LNCaP clone FGC (cell line): ENCODE measurements around the gene FGF14.

Experiments
- DNase-seq: peaks from one replicate; pipeline ENCODE4 v3.0.0-alpha.2; 2011; ENCODE audit warnings: low read depth
- H3K4me3 ChIP-seq: 2 replicates; pipeline ENCODE4 v1.5.1; 2011; ENCODE audit warnings: mild to moderate bottlenecking, low read depth, low read length, control low read depth
- CTCF ChIP-seq: IDR thresholded peaks from 2 replicates; pipeline ENCODE4 v1.5.1; 2012; ENCODE audit warnings: mild to moderate bottlenecking; ENCODE audit not compliant: control insufficient read depth, insufficient read depth; ENCODE audit errors: extremely low read depth

FGF14 gene

DNA sequence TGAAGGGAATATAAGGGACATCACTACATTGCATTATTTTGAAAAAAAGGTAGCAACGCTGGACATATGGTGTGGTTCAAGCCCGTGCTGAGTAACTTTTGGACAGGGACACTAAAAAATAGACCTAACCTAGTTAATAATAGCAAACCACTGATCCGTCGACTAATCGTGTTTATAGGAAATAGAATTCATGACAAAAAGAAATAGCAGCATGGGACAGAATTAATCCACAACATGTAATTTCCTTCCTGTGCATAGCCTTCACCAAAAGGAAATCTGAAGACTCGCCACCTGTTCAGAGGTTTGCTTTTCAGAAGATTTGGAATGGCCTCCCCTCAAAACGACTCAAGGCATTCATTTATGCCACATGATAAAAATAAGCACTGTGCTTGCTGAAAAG, 128.7 kb downstream of the FGF14 start:
- no peak for TF ChIP-seq CTCF
- DNase-seq: no peak
- no peak overlapping the region for H3K4me3 ChIP-seq

DNA sequence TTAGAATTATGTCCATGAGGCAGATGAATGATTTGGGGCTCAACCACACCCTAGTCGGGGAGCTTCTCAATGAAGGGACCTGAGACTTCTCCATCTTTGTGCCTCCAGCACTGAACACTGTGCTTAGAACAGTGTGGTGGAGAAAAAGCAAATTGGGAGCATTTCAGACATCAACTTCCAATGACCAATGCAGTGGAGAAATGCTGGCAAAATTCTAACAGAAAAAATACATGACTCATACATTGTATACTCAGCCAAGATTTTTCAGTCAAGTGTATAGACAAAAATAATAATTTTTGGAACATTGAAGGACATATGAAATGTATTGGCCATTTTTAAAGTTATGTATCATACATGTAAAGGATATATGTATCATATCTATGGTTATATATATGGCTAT, 134.7 kb downstream of the FGF14 start:
- no peak for TF ChIP-seq CTCF
- no peak for DNase-seq
- H3K4me3 ChIP-seq: no peak overlapping the region

- no peak for DNase-seq
- H3K4me3 ChIP-seq: no peak overlapping the region
- no peak for TF ChIP-seq CTCF
Observed at GRCh38 chr13:102261809-102262208, 140.0 kb downstream of the FGF14 start.

- H3K4me3 ChIP-seq: no peak overlapping the region
- no peak for DNase-seq
- no peak for TF ChIP-seq CTCF
Observed at GRCh38 chr13:102261316-102261715, 140.5 kb downstream of the FGF14 start.

GRCh38 chr13:102260256-102260655, 141.6 kb downstream of the FGF14 start:
- DNase-seq: no peak
- H3K4me3 ChIP-seq: no peak overlapping the region
- TF ChIP-seq CTCF: no peak

DNA sequence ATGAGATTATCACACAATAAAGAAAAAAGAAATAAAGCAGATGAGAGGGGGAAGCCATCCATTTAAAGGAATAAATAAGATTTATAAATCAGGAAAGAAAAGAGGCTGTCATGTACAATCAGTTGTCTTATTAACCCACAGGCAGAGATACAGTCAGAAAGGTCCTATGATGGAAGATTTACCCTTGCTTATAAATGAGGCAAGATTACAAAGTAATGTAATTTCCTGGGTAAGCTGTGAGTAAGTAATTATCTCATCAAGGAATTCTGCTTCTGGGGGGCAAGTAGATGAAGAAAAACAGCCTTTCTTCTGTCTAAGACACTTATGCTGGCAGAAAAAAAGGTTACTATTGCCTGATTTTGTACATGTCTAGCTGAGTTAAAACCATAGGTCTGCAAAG, 146.4 kb downstream of the FGF14 start:
- DNase-seq: no peak
- no peak overlapping the region for H3K4me3 ChIP-seq
- no peak for TF ChIP-seq CTCF

GRCh38 chr13:102251817-102252216, 150.0 kb downstream of the FGF14 start:
- no peak overlapping the region for H3K4me3 ChIP-seq
- DNase-seq: no peak
- TF ChIP-seq CTCF: no peak
